ENCODE results near the gene MYO1B. TPM values are rescaled to one million over a fixed set of nuclear protein-coding genes. Genes with fewer than 3 reads are reported as not detected.

The MYO1B gene
- polyA plus RNA-seq, 3 donors from 2014 or later: not detected

DNA sequence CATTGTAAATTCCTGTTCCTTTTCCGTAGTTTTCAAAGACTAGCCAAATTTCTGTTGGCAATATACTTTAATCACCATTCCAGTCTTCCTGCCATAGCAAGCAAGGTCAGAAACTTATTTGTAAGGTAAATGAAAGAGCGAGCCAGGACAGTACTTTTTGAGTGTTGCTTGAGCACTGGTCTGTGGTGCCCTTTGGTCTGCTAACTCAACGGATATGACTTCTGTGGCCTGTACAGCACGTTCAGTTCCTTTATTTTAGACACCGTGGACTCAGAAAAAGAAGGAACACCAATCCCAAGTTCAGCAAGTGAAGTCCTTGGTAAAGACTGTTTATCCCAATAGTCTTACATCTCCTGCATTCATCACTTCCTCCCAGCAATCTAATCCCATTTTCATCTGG is 166.3 kb downstream of the MYO1B start:
- no peaks in the 10 kb centered on the region for H3K4me1 Mint-ChIP-seq
- no peaks in the 10 kb centered on the region for H3K36me3 Mint-ChIP-seq
- H3K27me3 Mint-ChIP-seq (ENCODE audit: low read depth in 3 of 3): peaks cover 0 to 2% (median 1%) of the 10 kb centered on the region in 3 donors
- H3K9me3 Mint-ChIP-seq: peaks cover 0 to 2% (median 0%) of the 10 kb centered on the region in 6 donors
- no peak overlapping the region for H3K4me3 Mint-ChIP-seq
- H3K27ac Mint-ChIP-seq: no peak overlapping the region
- DNase-seq: no peak

DNA sequence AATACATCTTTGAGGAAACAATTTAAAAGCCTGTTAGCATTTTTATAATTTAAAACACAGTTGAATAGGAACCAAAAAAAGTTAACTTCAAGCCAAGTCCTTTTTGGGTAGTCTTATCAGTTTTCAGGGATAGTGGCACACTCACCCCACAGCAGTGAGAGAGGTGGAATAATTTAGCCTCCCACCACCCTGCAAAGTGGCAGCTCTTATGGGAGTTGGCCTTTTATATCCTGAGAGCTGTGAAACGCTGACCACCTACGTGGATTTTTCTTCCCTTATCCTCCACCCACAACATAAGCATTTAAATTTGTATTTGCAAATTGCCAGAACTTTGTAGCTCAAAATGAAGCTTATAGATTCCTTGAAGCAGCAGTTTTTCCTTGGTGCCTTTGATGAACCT is 167.1 kb downstream of the MYO1B start:
- no peak overlapping the region for H3K27ac Mint-ChIP-seq
- peaks cover 0 to 2% (median 1%) of the 10 kb centered on the region in 3 donors for H3K27me3 Mint-ChIP-seq (ENCODE audit: low read depth in 3 of 3)
- no peak overlapping the region for H3K4me3 Mint-ChIP-seq
- peaks cover 0 to 2% (median 0%) of the 10 kb centered on the region in 6 donors for H3K9me3 Mint-ChIP-seq
- no peaks in the 10 kb centered on the region for H3K36me3 Mint-ChIP-seq
- no peaks in the 10 kb centered on the region for H3K4me1 Mint-ChIP-seq
- no peak for DNase-seq

DNA sequence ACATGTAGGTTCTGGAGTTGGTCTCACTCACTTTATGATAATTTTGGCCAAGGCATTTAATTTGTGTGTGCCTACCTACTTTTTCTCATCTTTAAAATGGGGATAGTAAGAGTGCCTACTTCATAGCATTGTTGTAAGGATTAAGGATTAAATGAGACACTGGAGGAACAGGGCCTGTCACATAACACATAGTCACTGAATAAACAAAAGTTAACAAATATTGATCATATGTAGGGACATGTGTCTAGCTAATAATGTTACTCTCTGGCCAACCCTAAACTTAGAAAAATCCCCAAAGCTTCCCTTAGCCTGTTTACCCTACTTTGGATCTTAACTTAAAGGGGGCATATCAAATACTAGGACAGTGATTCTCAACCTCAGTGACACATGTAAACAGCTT is 169.9 kb downstream of the MYO1B start:
- Mint-ChIP-seq H3K9me3 (peaks cover 0 to 2% (median 0%) of the 10 kb centered on the region in 6 donors), H3K4me3 (no peak overlapping the region), H3K27ac (no peak overlapping the region), H3K36me3 (no peaks in the 10 kb centered on the region), H3K4me1 (no peaks in the 10 kb centered on the region), H3K27me3 (ENCODE audit: low read depth in 3 of 3) (peaks cover 0 to 1% (median 0%) of the 10 kb centered on the region in 3 donors)
- no peak for DNase-seq

DNA sequence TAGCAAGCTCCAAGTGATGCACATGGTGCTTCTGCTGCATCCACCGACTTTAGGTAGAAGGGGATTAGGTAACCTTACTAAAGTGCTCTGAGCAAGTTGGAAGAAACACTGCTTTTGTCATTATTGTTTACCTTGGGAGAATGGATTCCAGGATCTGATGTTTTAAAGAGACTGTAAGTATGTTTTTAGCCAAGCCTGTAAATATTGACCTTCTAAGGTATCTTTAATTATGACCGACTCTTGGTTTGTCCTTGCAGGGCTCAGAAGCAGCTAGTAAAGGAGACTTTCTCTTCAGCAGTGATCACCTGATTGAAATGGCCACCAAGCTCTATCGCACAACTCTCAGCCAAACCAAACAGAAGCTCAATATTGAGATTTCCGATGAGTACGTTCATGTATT is 170.7 kb downstream of the MYO1B start:
- Mint-ChIP-seq H3K27ac (no peak overlapping the region), H3K4me3 (no peak overlapping the region), H3K36me3 (no peaks in the 10 kb centered on the region), H3K9me3 (peaks cover 0 to 2% (median 0%) of the 10 kb centered on the region in 6 donors), H3K4me1 (no peaks in the 10 kb centered on the region), H3K27me3 (ENCODE audit: low read depth in 3 of 3) (no peaks in the 10 kb centered on the region)
- no peak for DNase-seq

DNA sequence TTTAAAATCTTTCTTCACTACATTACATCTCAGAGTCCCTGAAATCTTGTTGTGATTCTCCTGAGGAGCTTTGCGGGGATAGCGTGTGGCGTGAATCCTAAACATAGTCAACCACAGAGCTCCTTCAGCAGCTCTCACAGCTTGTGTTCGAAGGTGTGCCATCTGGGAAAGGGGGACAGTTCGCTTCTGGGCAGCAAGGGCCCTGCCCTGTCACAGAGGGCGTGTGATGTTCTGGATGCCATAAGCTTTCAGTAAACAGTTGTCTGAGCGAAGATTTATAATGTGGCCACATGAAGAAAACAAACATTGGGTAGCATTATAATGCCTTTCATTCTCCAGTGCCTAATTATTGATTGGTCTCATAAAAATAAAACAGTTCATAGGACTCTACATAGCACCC is 172.5 kb downstream of the MYO1B start:
- DNase-seq: no peak
- no peak overlapping the region for H3K4me3 Mint-ChIP-seq
- H3K27me3 Mint-ChIP-seq (ENCODE audit: low read depth in 3 of 3): no peaks in the 10 kb centered on the region
- H3K9me3 Mint-ChIP-seq: peaks cover 0 to 2% (median 0%) of the 10 kb centered on the region in 6 donors
- peaks cover 7 to 10% of the 10 kb centered on the region in 2 donors for H3K4me1 Mint-ChIP-seq
- no peaks in the 10 kb centered on the region for H3K36me3 Mint-ChIP-seq
- H3K27ac Mint-ChIP-seq: no peak overlapping the region

DNA sequence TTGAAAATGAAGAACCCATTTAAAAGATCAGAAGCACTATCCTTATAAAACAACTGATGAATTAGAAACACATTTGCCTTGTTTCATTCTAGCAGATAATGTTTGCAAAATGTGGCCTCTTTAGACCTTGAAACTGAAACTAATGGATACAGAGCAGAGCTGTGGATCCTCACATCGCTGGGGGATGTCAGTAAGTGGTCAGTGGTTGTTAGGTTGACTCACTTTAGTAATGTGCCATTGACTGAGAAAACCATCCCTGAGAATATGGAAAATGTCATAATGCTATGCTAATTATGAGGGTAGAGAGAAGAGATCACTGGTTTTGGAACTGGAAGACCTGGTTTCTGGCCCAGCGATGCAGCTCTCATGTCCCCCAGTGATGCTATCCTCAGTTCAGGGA is 176.7 kb downstream of the MYO1B start:
- H3K36me3 Mint-ChIP-seq: no peaks in the 10 kb centered on the region
- H3K27ac Mint-ChIP-seq: peak overlapping the region in 1 of 6 donors; percentile 11
- peak; percentile 35 to 52 (median 43) for DNase-seq

DNA sequence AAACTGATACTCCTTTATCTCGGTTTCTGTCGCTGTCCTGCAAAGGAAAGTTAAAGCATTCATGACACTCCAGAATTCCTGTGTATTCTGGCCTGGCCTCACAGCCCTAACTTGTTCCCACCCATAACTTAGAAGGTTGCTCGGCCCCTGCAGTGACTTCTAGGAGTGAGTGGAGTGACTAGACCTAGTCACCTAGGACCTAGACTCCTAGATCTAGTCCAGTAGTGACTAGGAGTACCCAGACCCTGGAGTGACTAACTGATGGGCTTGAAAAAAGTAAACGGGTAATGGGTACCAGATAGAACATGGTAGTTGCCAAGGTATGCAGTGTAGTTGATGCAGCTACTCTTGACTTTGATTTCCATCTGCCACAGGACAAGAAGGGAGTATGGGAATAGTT is 181.8 kb downstream of the MYO1B start:
- Mint-ChIP-seq H3K4me3 (no peak overlapping the region), H3K36me3 (no peaks in the 10 kb centered on the region), H3K27me3 (ENCODE audit: low read depth in 3 of 3) (peaks cover 0 to 1% (median 0%) of the 10 kb centered on the region in 3 donors), H3K9me3 (no peaks in the 10 kb centered on the region), H3K27ac (no peak overlapping the region), H3K4me1 (peaks cover under 1 to 3% of the 10 kb centered on the region in 2 donors)
- no peak for DNase-seq

More for the DNA sequence above, 176.7 kb downstream of the MYO1B start:
- no peaks in the 10 kb centered on the region for H3K27me3 Mint-ChIP-seq (ENCODE audit: low read depth in 3 of 3)
- no peaks in the 10 kb centered on the region for H3K9me3 Mint-ChIP-seq
- H3K4me1 Mint-ChIP-seq: peaks cover 7 to 10% of the 10 kb centered on the region in 2 donors
- H3K4me3 Mint-ChIP-seq: peak overlapping the region in 1 of 5 donors; percentile 63

DNA sequence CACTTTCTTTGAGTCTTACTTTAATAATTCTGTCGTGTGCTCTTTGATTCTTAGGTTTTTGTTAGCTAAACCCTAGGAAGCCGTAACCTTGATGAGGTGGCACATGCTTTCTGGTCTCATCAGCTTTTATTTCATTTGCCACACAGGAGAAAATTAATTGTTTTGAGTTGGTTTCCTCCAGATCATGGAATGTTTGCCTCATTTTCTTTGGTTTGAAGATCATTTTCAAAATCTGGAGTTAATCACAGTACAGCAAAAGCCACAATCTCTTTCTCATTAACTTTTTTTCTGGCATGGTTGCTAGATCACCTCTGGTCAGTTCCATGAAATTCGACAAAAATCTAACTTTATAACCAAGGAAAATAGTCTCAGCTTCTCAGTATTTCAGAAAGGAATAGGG is 182.9 kb downstream of the MYO1B start:
- H3K27ac Mint-ChIP-seq: no peak overlapping the region
- no peaks in the 10 kb centered on the region for H3K4me1 Mint-ChIP-seq
- H3K4me3 Mint-ChIP-seq: no peak overlapping the region
- H3K9me3 Mint-ChIP-seq: no peaks in the 10 kb centered on the region
- H3K36me3 Mint-ChIP-seq: no peaks in the 10 kb centered on the region
- DNase-seq: no peak
- H3K27me3 Mint-ChIP-seq (ENCODE audit: low read depth in 3 of 3): peaks cover 0 to 1% (median 0%) of the 10 kb centered on the region in 3 donors

DNA sequence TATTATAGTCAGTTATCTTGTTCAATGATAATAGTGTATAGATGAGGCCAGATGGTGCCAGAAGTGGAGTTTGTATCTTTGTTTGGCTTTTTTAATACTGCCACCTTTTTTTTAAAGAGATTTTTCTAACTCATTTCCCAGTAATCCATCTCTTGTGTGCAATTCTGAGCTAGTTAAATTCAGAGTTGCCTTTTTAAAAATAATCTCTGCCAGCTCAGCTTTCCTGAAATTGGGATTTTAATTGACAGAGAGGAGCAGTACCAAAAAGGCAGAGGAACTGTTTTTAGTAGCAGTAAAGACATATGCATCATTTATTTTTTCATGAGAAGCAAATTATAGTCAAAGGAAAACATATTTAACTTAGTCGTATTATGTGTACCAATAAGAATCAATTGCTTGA is 185.3 kb downstream of the MYO1B start:
- Mint-ChIP-seq H3K27me3 (ENCODE audit: low read depth in 3 of 3) (peaks cover 0 to 3% (median 1%) of the 10 kb centered on the region in 3 donors), H3K9me3 (no peaks in the 10 kb centered on the region), H3K4me1 (no peaks in the 10 kb centered on the region), H3K36me3 (no peaks in the 10 kb centered on the region), H3K4me3 (no peak overlapping the region), H3K27ac (no peak overlapping the region)
- no peak for DNase-seq

DNA sequence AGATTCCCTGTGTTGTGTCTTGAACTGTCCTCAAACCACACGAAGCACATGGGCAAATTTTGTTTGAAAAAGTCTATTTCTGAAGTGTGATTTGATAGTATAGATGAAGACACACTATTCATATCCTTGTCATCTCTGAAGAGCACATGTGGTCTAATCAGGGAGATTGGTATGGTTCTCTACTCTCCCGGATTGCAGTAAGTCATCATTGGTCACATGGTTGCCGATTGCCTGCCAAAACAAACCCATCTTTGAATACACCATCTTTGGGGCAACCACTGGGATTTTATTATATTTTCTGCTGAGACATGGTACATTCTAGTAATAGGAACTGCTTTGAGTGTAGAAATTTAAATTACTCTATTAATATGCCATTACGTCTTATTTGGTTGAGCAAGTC is 186.9 kb downstream of the MYO1B start:
- Mint-ChIP-seq H3K36me3 (no peaks in the 10 kb centered on the region), H3K4me1 (no peaks in the 10 kb centered on the region), H3K4me3 (no peak overlapping the region), H3K9me3 (no peaks in the 10 kb centered on the region), H3K27me3 (ENCODE audit: low read depth in 3 of 3) (peaks cover 0 to 3% (median 1%) of the 10 kb centered on the region in 3 donors), H3K27ac (no peak overlapping the region)
- DNase-seq: no peak

DNA sequence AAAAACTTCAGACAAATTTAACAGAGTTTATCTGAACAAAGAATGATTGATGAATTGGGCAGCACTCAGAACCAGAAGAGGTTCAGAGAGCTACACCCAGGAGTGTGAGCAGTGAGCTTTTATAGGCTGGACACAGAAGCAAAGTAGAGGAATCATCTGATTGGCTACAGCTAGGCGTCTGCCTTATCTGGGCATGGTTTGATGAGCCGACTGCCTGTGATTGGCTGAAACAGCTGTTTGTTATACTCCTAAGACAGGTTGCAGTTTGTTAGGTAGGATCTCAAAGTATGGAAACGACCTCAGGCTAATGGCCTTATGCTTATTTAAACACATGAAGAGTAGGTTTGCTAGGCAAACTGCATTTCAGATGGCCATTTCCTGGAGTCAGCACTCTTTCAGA is 188.9 kb downstream of the MYO1B start:
- H3K4me3 Mint-ChIP-seq: no peak overlapping the region

DNA sequence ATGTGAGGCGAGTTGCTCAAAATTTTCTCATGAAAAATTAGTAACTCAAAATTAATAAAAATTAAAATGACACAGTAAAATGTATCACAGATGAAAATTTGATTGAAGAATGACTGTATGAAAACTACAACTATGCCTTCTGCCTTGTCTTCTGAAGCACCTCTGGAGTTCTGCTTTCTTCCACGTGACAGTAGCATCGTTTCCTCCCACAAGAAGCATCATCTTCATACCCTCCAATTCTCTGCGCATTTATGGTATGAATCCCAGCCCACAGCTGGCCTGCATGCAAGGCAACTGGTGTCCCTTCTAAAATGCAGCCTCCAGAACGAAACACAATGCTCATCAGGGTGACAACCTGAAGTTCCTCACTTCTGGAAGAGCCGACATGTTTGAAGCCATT is 189.9 kb downstream of the MYO1B start:
- no peaks in the 10 kb centered on the region for H3K4me1 Mint-ChIP-seq
- no peak for DNase-seq
- no peaks in the 10 kb centered on the region for H3K9me3 Mint-ChIP-seq
- no peak overlapping the region for H3K27ac Mint-ChIP-seq
- no peaks in the 10 kb centered on the region for H3K36me3 Mint-ChIP-seq
- H3K4me3 Mint-ChIP-seq: no peak overlapping the region
- peaks cover 0 to 3% (median 1%) of the 10 kb centered on the region in 3 donors for H3K27me3 Mint-ChIP-seq (ENCODE audit: low read depth in 3 of 3)

More for the DNA sequence above, 188.9 kb downstream of the MYO1B start:
- Mint-ChIP-seq H3K9me3 (no peaks in the 10 kb centered on the region), H3K36me3 (no peaks in the 10 kb centered on the region), H3K27me3 (ENCODE audit: low read depth in 3 of 3) (peaks cover 0 to 3% (median 1%) of the 10 kb centered on the region in 3 donors), H3K4me1 (no peaks in the 10 kb centered on the region), H3K27ac (no peak overlapping the region)
- no peak for DNase-seq

DNA sequence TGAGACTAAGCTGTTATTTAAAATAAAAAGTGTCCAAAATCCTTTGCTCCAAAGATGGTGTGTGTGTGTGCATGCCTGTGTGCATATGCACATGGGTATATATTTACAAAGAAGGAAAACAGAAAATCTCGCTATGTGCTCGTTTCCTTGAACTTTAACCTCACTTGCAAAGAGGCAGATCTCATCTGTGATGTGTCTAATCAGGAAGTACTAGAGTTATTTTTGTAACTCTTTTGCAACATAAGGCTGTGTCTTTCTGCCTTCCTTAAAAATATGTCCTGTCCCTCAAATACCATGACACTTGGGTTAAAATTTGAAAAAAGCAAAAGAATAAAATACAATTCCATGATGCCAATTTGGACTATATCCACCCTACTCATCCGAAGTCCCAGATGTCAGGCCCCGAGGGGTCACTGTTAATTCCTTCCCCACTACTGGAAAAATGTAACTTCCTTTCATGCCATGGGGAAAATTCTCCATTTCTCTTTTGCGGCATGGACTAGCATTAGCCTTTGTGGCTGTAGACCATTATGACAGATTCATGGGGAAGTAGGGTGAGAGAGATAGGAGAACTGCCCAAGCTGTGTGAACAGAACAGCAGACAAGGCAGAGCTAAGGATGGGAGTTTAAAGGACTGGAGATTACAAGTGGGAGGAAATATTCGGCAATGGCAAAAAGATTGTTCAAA is 191.3 kb downstream of the MYO1B start:
- peaks cover 0 to 3% (median 0%) of the 10 kb centered on the region in 3 donors for H3K27me3 Mint-ChIP-seq (ENCODE audit: low read depth in 3 of 3)
- H3K4me1 Mint-ChIP-seq: no peaks in the 10 kb centered on the region
- no peaks in the 10 kb centered on the region for H3K9me3 Mint-ChIP-seq
- H3K4me3 Mint-ChIP-seq: no peak overlapping the region
- DNase-seq: no peak
- no peak overlapping the region for H3K27ac Mint-ChIP-seq
- H3K36me3 Mint-ChIP-seq: no peaks in the 10 kb centered on the region

DNA sequence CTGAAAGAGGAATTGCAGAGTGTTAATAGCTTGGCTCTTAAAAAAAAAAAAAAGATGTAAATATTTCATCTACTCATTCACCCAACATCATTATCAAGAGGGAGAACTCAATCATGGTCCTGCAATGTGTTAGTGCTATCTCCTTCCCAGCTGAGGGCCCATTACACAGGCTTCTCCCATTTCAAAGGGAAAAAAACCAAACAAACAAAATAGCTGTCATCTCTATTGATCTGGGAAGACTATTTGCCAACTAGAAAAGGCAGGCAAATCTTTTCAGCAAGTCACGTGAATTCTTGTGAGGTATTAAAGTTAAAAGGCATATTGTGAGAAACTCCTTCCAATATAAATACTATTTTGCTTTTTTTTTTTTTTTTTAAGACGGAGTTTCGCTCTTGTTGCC is 194.3 kb downstream of the MYO1B start:
- Mint-ChIP-seq H3K4me3 (no peak overlapping the region), H3K36me3 (no peaks in the 10 kb centered on the region), H3K4me1 (no peaks in the 10 kb centered on the region), H3K27me3 (ENCODE audit: low read depth in 3 of 3) (no peaks in the 10 kb centered on the region), H3K9me3 (no peaks in the 10 kb centered on the region), H3K27ac (no peak overlapping the region)
- DNase-seq: no peak

All from immature natural killer cell (primary cell).